ENCODE results near the gene MSLN. TPM values are rescaled to one million over a fixed set of nuclear protein-coding genes. Genes with fewer than 3 reads are reported as not detected.

Gene MSLN
- total and polyA plus RNA-seq, 2 of the 13 experiments (the other 11 are each of a cell fraction or from before 2014, with no cell fraction given) = 2.0 to 2.3 TPM

GRCh38 chr16:800834-801511, 40.4 kb downstream of the MSLN start (continued):
- TF ChIP-seq EZH2 (conservative IDR thresholded peaks at IDR 0.05; ENCODE audit: low read depth, low read length) (0 out of 2 replicates have a peak, but pooled peaks have one; percentile 28), POGZ (CRISPR knock-in tag; IDR thresholded peaks at IDR 0.05) (no peak), GRHL1 (CRISPR knock-in tag; conservative IDR thresholded peaks at IDR 0.05) (no peak), ZXDC (CRISPR knock-in tag; IDR thresholded peaks at IDR 0.05) (no peak), ZBTB3 (CRISPR knock-in tag; IDR thresholded peaks at IDR 0.05; ENCODE audit: borderline replicate concordance, low read depth) (no peak), GFI1 (CRISPR knock-in tag; IDR thresholded peaks at IDR 0.05; ENCODE audit: borderline replicate concordance) (no peak)
- TF ChIP-seq, protein P1, sequence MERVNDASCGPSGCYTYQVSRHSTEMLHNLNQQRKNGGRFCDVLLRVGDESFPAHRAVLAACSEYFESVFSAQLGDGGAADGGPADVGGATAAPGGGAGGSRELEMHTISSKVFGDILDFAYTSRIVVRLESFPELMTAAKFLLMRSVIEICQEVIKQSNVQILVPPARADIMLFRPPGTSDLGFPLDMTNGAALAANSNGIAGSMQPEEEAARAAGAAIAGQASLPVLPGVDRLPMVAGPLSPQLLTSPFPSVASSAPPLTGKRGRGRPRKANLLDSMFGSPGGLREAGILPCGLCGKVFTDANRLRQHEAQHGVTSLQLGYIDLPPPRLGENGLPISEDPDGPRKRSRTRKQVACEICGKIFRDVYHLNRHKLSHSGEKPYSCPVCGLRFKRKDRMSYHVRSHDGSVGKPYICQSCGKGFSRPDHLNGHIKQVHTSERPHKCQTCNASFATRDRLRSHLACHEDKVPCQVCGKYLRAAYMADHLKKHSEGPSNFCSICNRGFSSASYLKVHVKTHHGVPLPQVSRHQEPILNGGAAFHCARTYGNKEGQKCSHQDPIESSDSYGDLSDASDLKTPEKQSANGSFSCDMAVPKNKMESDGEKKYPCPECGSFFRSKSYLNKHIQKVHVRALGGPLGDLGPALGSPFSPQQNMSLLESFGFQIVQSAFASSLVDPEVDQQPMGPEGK (CRISPR knock-in tag; IDR thresholded peaks at IDR 0.05) = no peak

Data from HepG2 (cell line).